ENCODE data around the gene PROK1.

The PROK1 gene

GRCh38 chr1:110450929-110451328 is at the start of gene PROK1:
TSS of gene PROK1 (plus strand) at chr1:110451149. CDS start at chr1:110451217, 68 bp downstream.
- TF ChIP-seq GATA2 (IDR thresholded peaks at IDR 0.05; ENCODE audit: low read depth, low read length) (no peak), GATA3 (IDR thresholded peaks at IDR 0.05; ENCODE audit: low read depth, low read length) (no peak)

- TF ChIP-seq GATA2 (IDR thresholded peaks at IDR 0.05; ENCODE audit: low read depth, low read length) = no peak
- no peak for TF ChIP-seq GATA3 (IDR thresholded peaks at IDR 0.05; ENCODE audit: low read depth, low read length)
These were observed 47.1 kb upstream of the PROK1 start for GRCh38 chr1:110403805-110404204.

- TF ChIP-seq GATA3 (IDR thresholded peaks at IDR 0.05; ENCODE audit: low read depth, low read length) (no peak), GATA2 (IDR thresholded peaks at IDR 0.05; ENCODE audit: low read depth, low read length) (no peak)
These were observed 46.5 kb upstream of the PROK1 start for GRCh38 chr1:110404401-110404800.

- no peak for TF ChIP-seq GATA3 (IDR thresholded peaks at IDR 0.05; ENCODE audit: low read depth, low read length)
- TF ChIP-seq GATA2 (IDR thresholded peaks at IDR 0.05; ENCODE audit: low read depth, low read length) = no peak
These were observed 43.4 kb upstream of the PROK1 start, which contains the start of gene LAMTOR5 for GRCh38 chr1:110407260-110408210. TSS of gene LAMTOR5 (minus strand) at chr1:110407694. CDS start at chr1:110407620, 74 bp downstream.

- no peak for TF ChIP-seq GATA3 (IDR thresholded peaks at IDR 0.05; ENCODE audit: low read depth, low read length)
- no peak for TF ChIP-seq GATA2 (IDR thresholded peaks at IDR 0.05; ENCODE audit: low read depth, low read length)
These were observed 42.5 kb upstream of the PROK1 start for GRCh38 chr1:110408488-110408887.

GRCh38 chr1:110409316-110409715 is 41.6 kb upstream of the PROK1 start:
- TF ChIP-seq GATA2 (IDR thresholded peaks at IDR 0.05; ENCODE audit: low read depth, low read length) = no peak
- no peak for TF ChIP-seq GATA3 (IDR thresholded peaks at IDR 0.05; ENCODE audit: low read depth, low read length)

- no peak for TF ChIP-seq GATA3 (IDR thresholded peaks at IDR 0.05; ENCODE audit: low read depth, low read length)
- no peak for TF ChIP-seq GATA2 (IDR thresholded peaks at IDR 0.05; ENCODE audit: low read depth, low read length)
These were observed 39.7 kb upstream of the PROK1 start for GRCh38 chr1:110411173-110411735.

GRCh38 chr1:110412576-110412975 is 38.4 kb upstream of the PROK1 start:
- TF ChIP-seq GATA3 (IDR thresholded peaks at IDR 0.05; ENCODE audit: low read depth, low read length) = no peak
- TF ChIP-seq GATA2 (IDR thresholded peaks at IDR 0.05; ENCODE audit: low read depth, low read length) = no peak

- TF ChIP-seq GATA3 (IDR thresholded peaks at IDR 0.05; ENCODE audit: low read depth, low read length) (no peak), GATA2 (IDR thresholded peaks at IDR 0.05; ENCODE audit: low read depth, low read length) (no peak)
These were observed 32.2 kb upstream of the PROK1 start for GRCh38 chr1:110418729-110419128.

- TF ChIP-seq GATA3 (IDR thresholded peaks at IDR 0.05; ENCODE audit: low read depth, low read length) = no peak
- TF ChIP-seq GATA2 (IDR thresholded peaks at IDR 0.05; ENCODE audit: low read depth, low read length) = no peak
These were observed 30.8 kb upstream of the PROK1 start for GRCh38 chr1:110420023-110420662.

GRCh38 chr1:110420874-110421793 is 29.8 kb upstream of the PROK1 start:
- no peak for TF ChIP-seq GATA2 (IDR thresholded peaks at IDR 0.05; ENCODE audit: low read depth, low read length)
- TF ChIP-seq GATA3 (IDR thresholded peaks at IDR 0.05; ENCODE audit: low read depth, low read length) = no peak

- TF ChIP-seq GATA2 (IDR thresholded peaks at IDR 0.05; ENCODE audit: low read depth, low read length) = no peak
- no peak for TF ChIP-seq GATA3 (IDR thresholded peaks at IDR 0.05; ENCODE audit: low read depth, low read length)
These were observed 26.0 kb upstream of the PROK1 start for GRCh38 chr1:110424699-110425611.

Measured in SH-SY5Y (cell line).